Measurements from ENCODE around the gene USP40.

The USP40 gene

GRCh38 chr2:233604826-233605225 is 38.2 kb upstream of the USP40 start:
- Histone ChIP-seq H3K9me2 (replicated peaks; ENCODE audit: low read depth, low read length) (no peaks in the 10 kb centered on the region), H3F3A (ENCODE audit: low read depth) (no peaks in the 10 kb centered on the region), H3K79me2 (ENCODE audit: insufficient read depth, low read length) (no peaks in the 10 kb centered on the region), H3K4me2 (ENCODE audit: low read depth, low read length, poor library complexity, severe bottlenecking) (no peak overlapping the region), H3K9ac (ENCODE audit: low read depth, low read length, poor library complexity, severe bottlenecking) (no peak overlapping the region), H3K4me1 (ENCODE audit: insufficient read depth, low read length, poor library complexity, severe bottlenecking) (no peaks in the 10 kb centered on the region), H3K4me3 (ENCODE audit: low read length, poor library complexity, severe bottlenecking) (no peak overlapping the region), H3K36me3 (ENCODE audit: insufficient read depth, low read length) (no peaks in the 10 kb centered on the region), H3K27me3 (ENCODE audit: insufficient read depth, low read length, poor library complexity, severe bottlenecking) (no peaks in the 10 kb centered on the region), H3K9me3 (ENCODE audit: insufficient read depth, low read depth, low read length) (no peaks in the 10 kb centered on the region), H4K20me1 (ENCODE audit: insufficient read depth, low read length, poor library complexity, severe bottlenecking) (no peaks in the 10 kb centered on the region), H2AFZ (ENCODE audit: low read length) (no peak overlapping the region)
- no peak for TF ChIP-seq CTCF (conservative IDR thresholded peaks at IDR 0.05; ENCODE audit: low read length)
- no peak for TF ChIP-seq EZH2phosphoT487 (IDR thresholded peaks at IDR 0.05; ENCODE audit: borderline replicate concordance)

- no peak for TF ChIP-seq EZH2phosphoT487 (IDR thresholded peaks at IDR 0.05; ENCODE audit: borderline replicate concordance)
- TF ChIP-seq CTCF (conservative IDR thresholded peaks at IDR 0.05; ENCODE audit: low read length), result no peak
- no peaks in the 10 kb centered on the region for H3K4me1 ChIP-seq (ENCODE audit: insufficient read depth, low read length, poor library complexity, severe bottlenecking)
Observed at GRCh38 chr2:233603520-233603919, 36.9 kb upstream of the USP40 start.

GRCh38 chr2:233602076-233602475 is 35.5 kb upstream of the USP40 start:
- no peaks in the 10 kb centered on the region for H3K9me2 ChIP-seq (replicated peaks; ENCODE audit: low read depth, low read length)
- H3K4me3 ChIP-seq (ENCODE audit: low read length, poor library complexity, severe bottlenecking), result no peak overlapping the region
- no peaks in the 10 kb centered on the region for H3K79me2 ChIP-seq (ENCODE audit: insufficient read depth, low read length)

More at GRCh38 chr2:233603520-233603919, 36.9 kb upstream of the USP40 start:
- no peaks in the 10 kb centered on the region for H3K9me3 ChIP-seq (ENCODE audit: insufficient read depth, low read depth, low read length)
- H3K36me3 ChIP-seq (ENCODE audit: insufficient read depth, low read length), result no peaks in the 10 kb centered on the region
- no peaks in the 10 kb centered on the region for H3K79me2 ChIP-seq (ENCODE audit: insufficient read depth, low read length)
- no peaks in the 10 kb centered on the region for H3F3A ChIP-seq (ENCODE audit: low read depth)
- H3K4me3 ChIP-seq (ENCODE audit: low read length, poor library complexity, severe bottlenecking), result no peak overlapping the region
- H3K27me3 ChIP-seq (ENCODE audit: insufficient read depth, low read length, poor library complexity, severe bottlenecking), result no peaks in the 10 kb centered on the region
- no peak overlapping the region for H3K4me2 ChIP-seq (ENCODE audit: low read depth, low read length, poor library complexity, severe bottlenecking)
- H2AFZ ChIP-seq (ENCODE audit: low read length), result no peak overlapping the region
- no peak overlapping the region for H3K9ac ChIP-seq (ENCODE audit: low read depth, low read length, poor library complexity, severe bottlenecking)
- H4K20me1 ChIP-seq (ENCODE audit: insufficient read depth, low read length, poor library complexity, severe bottlenecking), result no peaks in the 10 kb centered on the region
- H3K9me2 ChIP-seq (replicated peaks; ENCODE audit: low read depth, low read length), result no peaks in the 10 kb centered on the region

More at GRCh38 chr2:233602076-233602475, 35.5 kb upstream of the USP40 start:
- no peaks in the 10 kb centered on the region for H3K4me1 ChIP-seq (ENCODE audit: insufficient read depth, low read length, poor library complexity, severe bottlenecking)
- H3K9me3 ChIP-seq (ENCODE audit: insufficient read depth, low read depth, low read length), result no peaks in the 10 kb centered on the region
- no peaks in the 10 kb centered on the region for H3K27me3 ChIP-seq (ENCODE audit: insufficient read depth, low read length, poor library complexity, severe bottlenecking)
- no peak overlapping the region for H2AFZ ChIP-seq (ENCODE audit: low read length)
- no peak overlapping the region for H3K4me2 ChIP-seq (ENCODE audit: low read depth, low read length, poor library complexity, severe bottlenecking)
- no peaks in the 10 kb centered on the region for H3F3A ChIP-seq (ENCODE audit: low read depth)
- TF ChIP-seq EZH2phosphoT487 (IDR thresholded peaks at IDR 0.05; ENCODE audit: borderline replicate concordance) (no peak), CTCF (conservative IDR thresholded peaks at IDR 0.05; ENCODE audit: low read length) (no peak)
- no peaks in the 10 kb centered on the region for H3K36me3 ChIP-seq (ENCODE audit: insufficient read depth, low read length)
- no peaks in the 10 kb centered on the region for H4K20me1 ChIP-seq (ENCODE audit: insufficient read depth, low read length, poor library complexity, severe bottlenecking)
- no peak overlapping the region for H3K9ac ChIP-seq (ENCODE audit: low read depth, low read length, poor library complexity, severe bottlenecking)

Data from Loucy (cell line).